ENCODE data around the gene TBC1D8. TPM values are rescaled to one million over a fixed set of nuclear protein-coding genes. Genes with fewer than 3 reads are reported as not detected.

The TBC1D8 gene
- total RNA-seq, 1 donor from 2014 or later: 21.3 TPM

- DNase-seq (ENCODE audit: low spot score): no peak
These were observed 167.4 kb downstream of the TBC1D8 start for GRCh38 chr2:100983684-100984310.

GRCh38 chr2:100983201-100983600 is 168.0 kb downstream of the TBC1D8 start:
- DNase-seq (ENCODE audit: low spot score): no peak

GRCh38 chr2:100982431-100982861 is 168.7 kb downstream of the TBC1D8 start:
- no peak for DNase-seq (ENCODE audit: low spot score)

GRCh38 chr2:100981011-100981410 is 170.2 kb downstream of the TBC1D8 start:
- DNase-seq (ENCODE audit: low spot score): peak; percentile 18

- DNase-seq (ENCODE audit: low spot score): peak; percentile 74
These were observed 171.1 kb downstream of the TBC1D8 start for GRCh38 chr2:100980046-100980445.

GRCh38 chr2:100978582-100979191 is 172.5 kb downstream of the TBC1D8 start:
- peak; percentile 73 for DNase-seq (ENCODE audit: low spot score)

GRCh38 chr2:100977511-100977910 is 173.7 kb downstream of the TBC1D8 start:
- peak; percentile 82 for DNase-seq (ENCODE audit: low spot score)

GRCh38 chr2:100976645-100977391 is 174.4 kb downstream of the TBC1D8 start:
- peak; percentile 67 for DNase-seq (ENCODE audit: low spot score)

GRCh38 chr2:100976061-100976460 is 175.1 kb downstream of the TBC1D8 start:
- DNase-seq (ENCODE audit: low spot score): peak; percentile 72

GRCh38 chr2:100975521-100975785 is 175.7 kb downstream of the TBC1D8 start:
- DNase-seq (ENCODE audit: low spot score): no peak

- DNase-seq (ENCODE audit: low spot score): peak; percentile 55
These were observed 176.3 kb downstream of the TBC1D8 start for GRCh38 chr2:100974712-100975520.

- DNase-seq (ENCODE audit: low spot score): peak; percentile 49
These were observed 178.7 kb downstream of the TBC1D8 start for GRCh38 chr2:100972452-100972851.

- no peak for DNase-seq (ENCODE audit: low spot score)
These were observed 180.0 kb downstream of the TBC1D8 start for GRCh38 chr2:100971221-100971620.

- no peak for DNase-seq (ENCODE audit: low spot score)
These were observed 181.2 kb downstream of the TBC1D8 start for GRCh38 chr2:100969998-100970397.

GRCh38 chr2:100968146-100969145 is 182.7 kb downstream of the TBC1D8 start:
- DNase-seq (ENCODE audit: low spot score): no peak

GRCh38 chr2:100967716-100968115 is 183.5 kb downstream of the TBC1D8 start:
- DNase-seq (ENCODE audit: low spot score): no peak

GRCh38 chr2:100965596-100965995 is 185.6 kb downstream of the TBC1D8 start:
- no peak for DNase-seq (ENCODE audit: low spot score)

GRCh38 chr2:100964681-100965169 is 186.5 kb downstream of the TBC1D8 start:
- DNase-seq (ENCODE audit: low spot score): no peak

- no peak for DNase-seq (ENCODE audit: low spot score)
These were observed 187.0 kb downstream of the TBC1D8 start for GRCh38 chr2:100964222-100964621.

GRCh38 chr2:100963026-100963375 is 188.2 kb downstream of the TBC1D8 start:
- no peak for DNase-seq (ENCODE audit: low spot score)
